HFFc6 (cell line): Measurements from ENCODE around the gene FBXW9. TPM values are rescaled to one million over a fixed set of nuclear protein-coding genes. Genes with fewer than 3 reads are reported as not detected.

Experiments used
- DNase-seq: peaks from one replicate; pipeline ENCODE4 v3.0.0-alpha.2; 2018
- H3K27ac Mint-ChIP-seq: 2 replicates; pipeline ENCODE4 v1.8.0; 2020; ENCODE audit warnings: mild to moderate bottlenecking, mixed read lengths
- H3K27me3 Mint-ChIP-seq: 2 replicates; pipeline ENCODE4 v1.8.0; 2021; ENCODE audit warnings: mild to moderate bottlenecking, moderate library complexity, mixed read lengths; ENCODE audit not compliant: insufficient read depth
- H3K36me3 Mint-ChIP-seq: 2 replicates; pipeline ENCODE4 v1.8.0; 2021; ENCODE audit warnings: low read depth, mixed read lengths
- H3K4me1 Mint-ChIP-seq: 2 replicates; pipeline ENCODE4 v1.8.0; 2020; ENCODE audit warnings: low read depth, mixed read lengths
- H3K4me3 Mint-ChIP-seq: 2 replicates; pipeline ENCODE4 v1.8.0; 2020; ENCODE audit warnings: mild to moderate bottlenecking, moderate library complexity, mixed read lengths
- H3K9me3 Mint-ChIP-seq: 2 replicates; pipeline ENCODE4 v1.8.0; 2020; ENCODE audit warnings: mild to moderate bottlenecking, mixed read lengths
- CTCF ChIP-seq: fragments of 200-600 bp; sonication (generic); IDR thresholded peaks from 2 replicates; pipeline ENCODE4 v1.5.0; 2021; ENCODE audit warnings: antibody characterized with exemption, mild to moderate bottlenecking
- total RNA-seq, 6 experiments: library from RNA; stranded (reverse); fragmentation: NEBNext Ultra II Directional; extraction: Animal tissue kit (Norgen Biotek cat#: 25700); gene quantifications; 2 replicates in 1 of 6; 3 replicates in 5 of 6; pipeline ENCODE4 v1.2.3, GENCODE V29; 2021

Gene FBXW9
- total RNA-seq, 6 experiments from 2014 or later = 4.5 to 7.1 (median 5.4) TPM

GRCh38 chr19:12641456-12641855 lies 55.0 kb downstream of the FBXW9 start:
- peaks cover 20% of the 10 kb centered on the region for H3K36me3 Mint-ChIP-seq
- no peak for TF ChIP-seq CTCF
- peaks cover 7% of the 10 kb centered on the region; the same call in 1 of the 2 replicates for H3K4me1 Mint-ChIP-seq
- H3K4me3 Mint-ChIP-seq = no peak overlapping the region
- peaks cover 23% of the 10 kb centered on the region for H3K9me3 Mint-ChIP-seq
- no peak overlapping the region for H3K27ac Mint-ChIP-seq
- no peak for DNase-seq
- no peaks in the 10 kb centered on the region; the same call in 1 of the 2 replicates for H3K27me3 Mint-ChIP-seq

GRCh38 chr19:12639901-12640613 lies 56.4 kb downstream of the FBXW9 start:
- H3K36me3 Mint-ChIP-seq = peaks cover 19% of the 10 kb centered on the region
- H3K4me1 Mint-ChIP-seq = peaks cover 7% of the 10 kb centered on the region; the same call in 1 of the 2 replicates
- H3K9me3 Mint-ChIP-seq = peaks cover 30% of the 10 kb centered on the region
- peak overlapping the region; percentile 65 for H3K4me3 Mint-ChIP-seq
- peak; percentile 79 for TF ChIP-seq CTCF
- peak overlapping the region; percentile 53; the same call in 1 of the 2 replicates for H3K27ac Mint-ChIP-seq
- H3K27me3 Mint-ChIP-seq = no peaks in the 10 kb centered on the region; the same call in 1 of the 2 replicates
- peak; percentile 25 for DNase-seq

Other genes starting within 250 kb of the FBXW9 start
- gene ZNF709, start 211.8 kb downstream of the FBXW9 start, total RNA-seq = 1 to 10 TPM in 5 of 6 experiments, under 1 TPM in 1; 0.99 to 1.7 (median 1.2) TPM
- gene ZNF564, start 145.1 kb downstream of the FBXW9 start, total RNA-seq = 1 to 10 TPM; 3.5 to 4.7 (median 4.2) TPM
- 1 to 10 TPM; 5.4 to 9.2 (median 7.8) TPM for gene ZNF490, start 85.8 kb downstream of the FBXW9 start, total RNA-seq
- gene ZNF791, start 85.7 kb downstream of the FBXW9 start, total RNA-seq = 10 to 100 TPM; 18.3 to 21.9 (median 19.0) TPM
- gene MAN2B1, start 29.9 kb downstream of the FBXW9 start, total RNA-seq = 10 to 100 TPM; 49.9 to 69.9 (median 65.2) TPM
- 10 to 100 TPM in 3 of 6 experiments, 1 to 10 TPM in 3; 8.6 to 13.3 (median 9.9) TPM for gene WDR83, start 29.8 kb downstream of the FBXW9 start, total RNA-seq
- gene DHPS, start 14.8 kb downstream of the FBXW9 start, total RNA-seq = 10 to 100 TPM; 53.3 to 69.2 (median 59.6) TPM
- not detected for gene GNG14, start 8.6 kb downstream of the FBXW9 start, total RNA-seq
- gene TNPO2, start 27.3 kb upstream of the FBXW9 start, total RNA-seq = 10 to 100 TPM; 56.8 to 78.7 (median 66.0) TPM
- 100 to 1,000 TPM; 147 to 189 (median 176) TPM for gene TRIR, start 38.1 kb upstream of the FBXW9 start, total RNA-seq
- 100 to 1,000 TPM in 5 of 6 experiments, 10 to 100 TPM in 1; 97.0 to 116 (median 107) TPM for gene GET3, start 40.9 kb upstream of the FBXW9 start, total RNA-seq
- not detected for gene BEST2, start 55.2 kb upstream of the FBXW9 start, total RNA-seq
- 10 to 100 TPM; 10.5 to 13.8 (median 11.5) TPM for gene HOOK2, start 78.9 kb upstream of the FBXW9 start, total RNA-seq
- gene JUNB, start 94.9 kb upstream of the FBXW9 start, total RNA-seq = 10 to 100 TPM; 52.1 to 89.2 (median 83.8) TPM
- gene PRDX2, start 105.2 kb upstream of the FBXW9 start, total RNA-seq = 100 to 1,000 TPM; 214 to 269 (median 229) TPM
- 10 to 100 TPM; 14.1 to 30.3 (median 25.6) TPM for gene THSD8, start 105.4 kb upstream of the FBXW9 start, total RNA-seq
- 10 to 100 TPM; 17.9 to 43.2 (median 37.7) TPM for gene RNASEH2A, start 110.0 kb upstream of the FBXW9 start, total RNA-seq
- gene RTBDN, start 137.9 kb upstream of the FBXW9 start, total RNA-seq = not detected
- gene MAST1, start 141.9 kb upstream of the FBXW9 start, total RNA-seq = under 1 TPM in 3 of 6 experiments, not detected in 3; 0.09 to 0.34 (median 0.26) TPM
- 10 to 100 TPM; 26.0 to 33.5 (median 28.4) TPM for gene DNASE2, start 184.8 kb upstream of the FBXW9 start, total RNA-seq
- not detected for gene KLF1, start 190.6 kb upstream of the FBXW9 start, total RNA-seq
- 10 to 100 TPM; 20.6 to 24.6 (median 21.1) TPM for gene GCDH, start 194.5 kb upstream of the FBXW9 start, total RNA-seq
- 1 to 10 TPM in 3 of 6 experiments, under 1 TPM in 3; 0.28 to 1.7 (median 0.91) TPM for gene SYCE2, start 222.7 kb upstream of the FBXW9 start, total RNA-seq
- gene FARSA, start 237.1 kb upstream of the FBXW9 start, total RNA-seq = 100 to 1,000 TPM in 1 of 6 experiments, 10 to 100 TPM in 5; 87.8 to 101 (median 90.4) TPM
- gene CALR, start 242.0 kb upstream of the FBXW9 start, total RNA-seq = 1,000 to 10,000 TPM; 1,716 to 2,461 (median 2,371) TPM
- gene RAD23A, start 249.2 kb upstream of the FBXW9 start, total RNA-seq = 100 to 1,000 TPM; 108 to 140 (median 129) TPM